HG02884 (cell line): Measurements from ENCODE around the gene DOCK4.

Source experiments
- ATAC-seq: cut with Tn5 transposase; IDR thresholded peaks from one replicate; pipeline ENCODE4 v1.9.1; 2021; ENCODE audit warnings: mild to moderate bottlenecking, moderate library complexity; ENCODE audit not compliant: unreplicated experiment

DOCK4 gene

DNA sequence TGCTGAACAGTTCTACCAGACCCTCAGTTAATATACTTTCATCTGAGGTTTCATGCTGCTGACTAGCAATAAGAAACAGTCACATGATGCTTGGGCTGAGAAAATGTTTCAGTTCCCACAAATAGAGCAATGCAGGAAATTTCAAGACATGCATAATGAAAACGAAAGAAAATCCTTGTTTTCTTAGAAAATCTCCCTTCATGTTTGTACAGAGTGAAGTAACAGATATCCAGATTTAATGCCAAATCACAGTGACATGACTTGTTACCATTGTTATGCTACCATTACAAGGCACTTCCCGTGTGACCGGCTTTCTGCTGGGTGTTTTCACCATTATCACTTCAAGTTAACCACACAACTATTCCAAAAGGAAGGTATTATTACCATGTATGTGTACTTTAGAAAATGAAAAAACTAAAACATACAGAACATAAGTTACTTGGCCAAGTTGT, 121.7 kb downstream of the DOCK4 start:
- ATAC-seq, result peak; percentile 54

DNA sequence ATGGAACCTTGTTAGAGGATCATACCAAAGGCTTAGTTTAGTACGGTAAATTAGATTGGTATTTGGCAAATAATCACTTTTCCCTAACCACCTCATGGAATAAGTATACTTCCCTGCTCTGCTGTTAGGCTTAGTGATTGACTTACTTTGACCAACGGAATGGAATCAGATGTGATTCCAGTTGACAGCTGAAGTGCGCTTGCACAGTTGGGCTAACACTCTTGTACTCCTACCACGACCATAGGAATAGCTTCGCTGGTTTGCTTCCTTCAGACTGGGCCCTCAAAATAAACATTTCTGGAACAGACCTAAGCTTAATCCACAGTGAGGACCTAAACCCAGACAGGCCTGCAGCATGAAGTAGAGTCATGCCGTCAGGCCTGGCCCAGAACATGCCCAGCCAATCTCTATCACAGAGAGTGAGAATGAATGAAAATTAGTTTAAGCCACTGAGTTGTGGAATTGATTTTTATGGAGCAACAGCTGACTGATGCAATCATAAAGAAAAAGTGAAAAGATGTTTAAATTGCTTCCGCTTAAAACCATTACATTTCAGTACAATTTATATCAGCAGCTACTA, 122.3 kb downstream of the DOCK4 start:
- ATAC-seq, result no peak

DNA sequence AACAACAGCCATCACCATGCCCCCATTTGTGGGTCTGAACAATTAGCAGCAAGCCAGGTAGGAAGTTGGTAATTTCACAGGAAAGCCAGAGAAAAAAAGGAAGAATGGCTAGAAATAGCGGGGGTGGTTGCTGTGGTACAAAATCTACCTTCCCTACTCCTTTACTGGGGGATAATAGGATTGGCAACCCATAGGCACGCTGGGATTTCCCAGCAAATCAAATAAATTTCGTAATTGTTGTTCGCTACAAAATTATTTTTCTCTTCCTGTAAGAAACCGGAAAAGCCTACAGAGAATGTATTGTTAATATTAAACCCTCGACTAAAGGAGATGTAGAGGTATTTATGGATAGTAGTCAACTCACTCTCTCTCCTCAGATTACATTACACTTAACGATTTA, 123.9 kb downstream of the DOCK4 start:
- no peak for ATAC-seq

DNA sequence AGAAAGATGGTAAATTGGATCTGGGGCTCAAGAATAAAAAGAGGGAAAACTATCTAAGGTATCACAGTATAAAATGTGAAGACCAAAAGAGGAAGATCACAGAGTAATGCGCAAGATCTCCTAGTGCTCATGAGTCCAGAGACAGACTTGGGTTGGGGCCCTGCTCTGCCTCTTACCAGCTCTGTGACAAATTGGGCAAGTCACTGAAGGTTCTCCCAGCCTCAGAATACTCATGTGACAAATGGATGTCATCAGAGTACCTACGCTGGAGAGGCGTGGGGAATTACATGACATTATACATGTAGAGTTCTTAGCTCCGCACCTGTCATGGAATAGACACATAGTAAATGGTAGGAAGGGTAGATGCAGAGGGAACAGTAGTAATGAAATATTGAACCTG, 124.4 kb downstream of the DOCK4 start:
- ATAC-seq, result no peak

DNA sequence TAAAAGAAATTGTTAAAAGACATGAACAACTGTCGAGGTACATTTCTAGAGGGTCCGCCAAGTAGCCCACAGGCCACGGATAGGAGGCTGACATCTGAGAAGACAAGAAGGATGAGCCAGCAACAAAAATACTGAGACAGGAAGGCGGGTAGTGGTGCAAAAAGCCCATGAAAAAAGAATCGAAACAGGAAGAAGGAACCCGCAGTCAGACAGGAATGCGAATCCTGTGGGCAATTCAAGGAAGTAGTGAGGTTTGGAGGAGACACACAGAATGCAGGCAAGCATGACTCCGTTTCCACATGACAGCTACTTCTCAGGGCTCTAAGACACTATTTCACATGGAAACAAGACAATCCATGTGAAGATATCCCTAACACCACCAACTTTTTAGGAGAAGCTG, 125.2 kb downstream of the DOCK4 start:
- ATAC-seq, result peak; percentile 39

DNA sequence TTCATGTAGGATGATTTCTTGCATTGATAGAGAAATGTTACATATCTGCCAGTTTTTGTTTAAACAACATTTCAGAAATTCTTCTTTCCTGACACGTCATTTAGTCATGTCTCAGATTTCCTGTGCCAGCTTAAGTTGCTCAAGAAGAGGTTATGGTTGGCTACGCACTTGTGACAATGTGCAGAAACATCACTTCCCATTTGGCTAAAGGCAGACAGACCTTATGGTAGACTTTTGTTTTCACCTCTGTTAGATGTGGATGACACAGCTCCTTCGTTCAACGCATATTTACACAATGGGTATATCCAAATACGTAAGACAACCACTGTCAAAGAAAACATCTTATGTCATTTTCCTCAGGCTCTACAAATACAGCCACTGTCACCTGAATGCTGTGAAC, 125.8 kb downstream of the DOCK4 start:
- ATAC-seq, result peak; percentile 84

DNA sequence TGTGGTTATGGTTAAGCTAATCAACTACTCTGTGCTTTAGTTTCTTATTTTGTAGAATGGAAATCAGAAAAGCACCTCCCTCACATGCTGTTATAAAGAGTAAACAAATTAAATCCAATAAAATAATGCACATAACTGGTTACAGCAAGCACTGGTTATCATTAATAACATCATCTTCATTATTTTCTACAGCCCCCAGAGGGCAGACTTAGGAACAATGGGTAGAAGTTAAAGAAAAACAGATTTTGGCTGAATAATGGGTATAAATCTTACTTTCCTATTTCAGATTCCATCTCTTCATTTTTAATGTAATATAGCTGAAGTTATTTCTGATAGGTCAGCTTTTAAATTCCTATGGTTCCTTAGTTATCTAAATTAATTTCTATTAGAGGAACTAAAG, 126.5 kb downstream of the DOCK4 start:
- no peak for ATAC-seq

DNA sequence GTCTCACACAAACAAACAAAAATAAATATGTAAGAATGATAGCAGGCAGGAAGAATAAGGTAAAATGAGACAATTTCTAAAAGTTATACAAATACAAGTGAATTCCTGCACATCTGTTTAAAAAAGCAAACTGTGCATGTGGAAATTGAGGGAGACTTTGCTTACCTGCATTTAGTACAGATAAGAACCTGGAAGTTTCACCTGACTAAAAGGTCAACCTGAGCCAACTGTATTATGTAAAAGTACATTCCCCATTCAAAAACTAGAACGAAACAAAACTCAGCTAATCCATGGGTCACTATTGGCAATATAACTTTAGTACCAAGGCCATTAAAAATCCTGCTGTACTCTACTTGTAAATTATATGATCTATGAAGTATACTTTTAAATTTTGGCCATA, 127.1 kb downstream of the DOCK4 start:
- ATAC-seq, result no peak

DNA sequence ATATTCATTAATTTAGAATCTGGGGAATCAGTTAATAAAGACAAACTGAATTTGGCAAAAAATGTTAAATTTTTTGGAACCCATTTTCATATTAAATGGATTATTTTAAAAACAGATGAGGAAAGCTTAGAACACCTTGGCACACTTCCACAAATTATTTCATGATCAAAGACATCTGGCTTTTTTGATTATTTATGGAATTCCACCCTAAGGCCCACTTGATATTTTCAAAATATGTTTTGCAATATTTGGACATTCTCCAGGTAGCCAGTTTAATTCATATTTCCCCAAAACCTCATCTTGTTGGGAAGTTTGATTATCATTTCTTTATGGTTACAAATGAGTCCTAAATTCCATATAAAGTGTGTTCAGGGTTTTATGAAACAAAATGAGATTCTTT, 129.9 kb downstream of the DOCK4 start:
- ATAC-seq, result no peak

DNA sequence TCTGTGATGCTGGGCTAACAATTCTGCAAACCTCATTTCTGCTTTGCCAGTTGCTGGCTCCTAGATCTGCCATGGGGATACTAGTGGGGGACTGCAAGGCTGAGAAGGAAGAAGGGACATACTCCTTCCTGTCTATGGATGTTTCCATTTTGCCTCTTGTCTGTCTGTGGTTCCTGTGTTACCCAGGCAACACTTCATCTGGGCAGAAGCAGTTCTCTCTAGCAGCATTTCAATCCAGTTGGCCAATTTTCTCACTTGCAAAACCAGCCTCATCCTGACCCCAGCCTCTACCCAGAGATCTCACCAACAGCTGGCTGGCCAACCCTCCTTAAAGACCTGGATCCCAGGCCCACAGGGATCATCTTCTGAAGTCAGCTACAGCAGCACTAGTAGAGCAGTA, 131.7 kb downstream of the DOCK4 start:
- no peak for ATAC-seq

DNA sequence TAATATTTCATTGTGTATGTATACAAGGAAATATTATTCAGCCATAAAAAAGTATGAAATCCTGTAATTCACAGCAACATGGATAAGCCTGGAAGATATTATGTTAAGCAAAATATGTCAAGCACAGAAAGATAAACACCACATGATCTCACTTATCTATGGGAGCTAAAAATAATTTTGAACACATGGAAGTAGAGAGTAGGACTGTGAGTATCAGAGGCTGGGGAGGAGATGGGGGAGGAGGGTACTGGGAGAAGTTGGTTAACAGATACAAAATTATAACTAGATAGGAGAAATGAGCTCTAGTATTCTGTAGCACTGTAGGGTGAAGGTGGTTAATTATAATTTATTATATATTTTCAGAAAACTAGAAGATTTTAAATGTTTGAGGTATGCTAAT, 132.7 kb downstream of the DOCK4 start:
- ATAC-seq, result no peak

DNA sequence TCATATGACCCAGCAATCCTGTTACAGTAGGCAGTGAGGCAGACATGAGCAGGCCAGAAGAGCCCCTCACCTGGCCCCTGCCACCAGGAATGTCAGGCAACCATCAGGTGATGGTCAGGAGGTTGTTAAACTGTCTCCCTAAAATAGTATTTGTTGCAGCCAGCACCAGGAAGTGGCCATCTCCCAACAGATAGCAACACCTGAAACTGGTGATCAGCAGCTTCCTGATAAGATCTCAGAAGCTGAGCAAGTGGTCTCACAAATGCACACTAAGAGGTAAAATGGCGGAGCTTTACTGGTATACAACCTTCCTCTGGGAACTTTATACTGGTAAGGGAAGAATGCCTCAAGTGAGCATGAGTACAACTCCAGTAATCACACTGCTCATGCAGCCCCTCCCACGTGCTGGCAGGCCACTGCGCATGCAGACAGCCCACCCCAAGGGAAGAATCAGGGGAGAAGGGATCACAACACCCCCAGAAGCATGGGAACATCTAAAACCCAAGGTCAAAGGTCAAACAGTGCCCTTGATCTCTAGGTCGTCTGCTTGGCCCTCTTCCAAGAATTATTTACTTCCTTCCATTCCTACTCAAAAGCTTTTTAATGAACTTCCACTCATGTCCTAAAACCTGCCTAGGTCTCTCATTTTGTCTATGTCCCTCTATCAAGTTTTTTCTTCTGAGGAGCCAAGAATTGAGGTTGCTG, 133.5 kb downstream of the DOCK4 start:
- no peak for ATAC-seq

DNA sequence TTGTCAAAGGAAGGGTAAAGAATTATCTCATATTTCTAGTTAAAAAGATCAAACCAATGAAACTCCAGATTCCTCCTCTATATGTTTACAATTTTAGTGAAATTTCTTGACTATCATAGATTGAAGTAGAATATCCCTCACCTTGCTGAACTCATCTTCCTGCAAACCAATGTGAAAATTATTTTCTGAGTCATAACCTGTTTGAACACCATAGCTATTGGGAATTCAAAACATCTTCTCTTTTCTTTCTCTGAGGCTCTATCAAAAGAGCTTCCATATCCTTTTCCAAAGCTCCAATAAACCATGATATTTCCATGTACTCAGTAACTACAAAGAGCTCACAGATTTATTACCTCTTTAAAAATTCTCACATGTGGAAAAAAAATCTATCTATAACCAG, 134.3 kb downstream of the DOCK4 start:
- ATAC-seq, result no peak

DNA sequence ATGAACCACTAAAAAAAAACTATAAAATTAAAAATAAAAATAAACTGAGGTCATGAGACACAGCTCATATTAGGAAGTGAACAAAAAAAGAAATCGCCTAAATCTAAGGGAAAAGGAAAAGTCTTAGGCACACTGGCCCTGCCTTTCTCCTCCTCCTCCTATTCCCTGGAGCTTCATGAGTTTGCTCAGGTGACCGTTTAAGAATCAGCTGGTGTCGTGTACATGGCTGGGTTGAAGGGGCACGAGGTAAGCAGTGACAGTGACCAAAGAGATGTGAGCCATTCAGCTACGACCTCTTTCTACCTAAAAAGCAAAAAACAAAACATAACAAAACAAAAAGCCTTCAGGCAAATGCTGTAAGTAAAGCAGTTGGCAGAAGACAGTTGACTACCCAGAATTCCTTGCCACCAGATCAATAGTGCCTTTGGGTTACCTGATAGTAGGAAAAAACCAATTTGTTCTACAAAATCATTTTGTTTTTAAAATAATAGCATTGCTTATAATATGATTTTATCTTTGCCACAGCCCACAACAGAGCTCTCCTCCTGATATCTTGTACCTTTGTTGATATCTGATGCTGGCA, 135.4 kb downstream of the DOCK4 start:
- no peak for ATAC-seq

DNA sequence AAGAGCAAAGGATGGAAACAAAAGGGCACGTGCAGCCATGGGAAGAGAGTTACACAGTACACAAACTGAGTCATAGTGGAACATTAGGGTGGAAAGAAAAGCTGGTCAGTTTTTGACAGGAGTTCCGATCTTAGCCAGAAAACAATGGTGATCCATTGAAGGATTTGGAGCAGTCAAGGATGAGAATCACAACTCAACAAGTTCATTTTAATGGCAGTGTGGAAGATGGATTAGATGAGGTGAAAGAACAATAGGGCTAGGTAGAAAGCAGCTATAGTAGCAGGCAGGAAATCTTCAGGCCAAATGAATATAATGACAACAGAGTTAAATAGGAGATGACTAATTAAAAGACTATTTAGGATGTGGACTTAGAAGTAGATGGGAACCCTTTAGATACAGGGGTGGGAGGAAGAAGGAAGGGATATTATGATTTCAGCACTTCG, 136.3 kb downstream of the DOCK4 start:
- ATAC-seq, result no peak

DNA sequence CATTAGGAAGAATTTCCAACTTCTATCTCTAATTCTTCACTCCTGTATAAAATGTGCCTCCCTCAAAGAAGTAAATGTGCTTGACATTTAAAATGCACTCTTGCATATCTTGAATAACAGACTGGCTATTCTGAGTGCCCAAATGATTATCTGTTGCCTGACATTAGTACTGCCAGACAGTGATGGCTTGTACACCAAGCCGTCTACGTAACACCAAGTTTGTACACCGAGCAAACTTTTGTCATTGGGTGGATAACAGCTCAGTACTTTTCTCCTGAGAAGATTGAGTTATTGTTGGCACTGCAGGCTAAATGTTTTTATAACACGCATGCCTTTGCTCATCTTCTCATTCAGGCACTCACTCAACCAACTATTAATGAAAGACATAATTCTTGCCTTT, 137.2 kb downstream of the DOCK4 start:
- no peak for ATAC-seq

DNA sequence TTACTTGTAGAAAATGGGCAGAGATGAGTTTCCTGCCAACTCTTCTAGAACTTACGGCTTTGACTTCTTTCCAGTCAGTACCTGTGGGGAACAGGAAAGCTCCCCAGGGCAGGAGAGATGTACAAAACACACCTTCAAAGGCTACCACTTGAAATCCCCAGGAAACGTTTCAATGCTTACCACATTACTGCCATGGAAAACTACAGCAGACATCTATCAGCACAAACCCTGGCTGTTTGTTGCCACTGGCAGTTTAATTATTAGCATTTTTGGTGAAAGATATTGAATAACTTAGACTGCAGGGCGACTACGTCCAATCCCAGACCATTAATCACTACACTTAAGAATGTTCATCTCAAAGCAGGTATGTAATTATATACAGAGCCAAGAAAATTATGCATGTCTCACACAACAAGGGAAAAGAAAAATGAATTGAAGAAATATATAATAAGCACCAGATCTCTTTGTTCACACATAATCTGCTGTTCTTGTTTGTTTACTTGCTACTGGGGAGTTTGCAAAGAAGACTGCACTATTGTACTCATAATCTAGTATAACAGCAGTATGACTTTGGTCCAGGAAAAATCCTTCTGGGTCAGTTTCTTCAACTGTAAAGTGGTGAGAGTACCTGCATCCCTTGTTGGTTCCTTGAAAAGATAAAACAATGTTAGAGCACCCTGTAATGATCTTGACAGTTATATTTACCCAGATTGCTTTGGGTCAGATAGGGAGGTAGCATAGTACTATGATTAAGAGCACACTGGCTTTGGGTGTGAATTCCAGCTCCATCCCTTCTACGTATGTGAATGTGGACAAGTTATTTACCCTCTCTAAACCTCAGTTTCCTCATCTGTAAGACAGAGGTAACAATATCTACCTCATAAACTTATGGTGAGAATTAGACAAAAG, 138.3 kb downstream of the DOCK4 start:
- ATAC-seq, result no peak

DNA sequence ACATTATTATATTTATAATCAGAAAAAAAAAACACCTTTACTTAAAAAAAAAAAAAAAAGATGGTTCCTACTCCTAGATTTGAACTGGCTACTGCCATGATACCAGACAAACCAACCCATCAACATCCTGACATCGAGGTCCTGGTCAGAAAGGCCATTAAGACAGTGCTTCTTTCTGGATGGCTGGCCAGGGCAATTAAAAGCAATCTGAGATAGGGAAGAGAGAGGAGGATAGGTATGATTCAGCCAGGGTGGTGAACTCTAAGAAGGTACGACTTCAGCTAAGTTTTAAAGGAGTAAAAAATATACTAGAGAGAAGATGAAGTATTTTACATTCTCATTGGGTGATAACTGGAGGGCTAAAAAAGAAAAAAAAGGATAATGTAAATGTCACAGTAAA, 139.0 kb downstream of the DOCK4 start:
- no peak for ATAC-seq

DNA sequence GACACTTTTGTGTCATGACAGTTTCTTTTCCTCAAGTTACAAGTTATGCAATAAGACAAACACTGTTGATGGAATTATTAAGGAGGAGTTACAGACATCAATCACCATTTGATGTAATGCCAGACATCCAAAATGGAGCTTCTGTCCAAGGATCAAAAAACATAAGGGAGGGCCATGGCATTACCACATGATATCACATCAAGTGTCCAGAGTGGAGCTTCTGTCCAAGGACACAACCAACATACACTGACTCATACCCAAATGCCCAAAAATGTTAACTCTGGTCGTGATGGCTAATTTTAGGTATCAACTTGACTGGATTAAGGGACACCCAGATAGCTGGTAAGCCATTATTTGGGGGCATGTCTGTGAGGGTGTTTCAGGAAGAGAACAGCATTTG, 140.4 kb downstream of the DOCK4 start:
- ATAC-seq, result no peak

DNA sequence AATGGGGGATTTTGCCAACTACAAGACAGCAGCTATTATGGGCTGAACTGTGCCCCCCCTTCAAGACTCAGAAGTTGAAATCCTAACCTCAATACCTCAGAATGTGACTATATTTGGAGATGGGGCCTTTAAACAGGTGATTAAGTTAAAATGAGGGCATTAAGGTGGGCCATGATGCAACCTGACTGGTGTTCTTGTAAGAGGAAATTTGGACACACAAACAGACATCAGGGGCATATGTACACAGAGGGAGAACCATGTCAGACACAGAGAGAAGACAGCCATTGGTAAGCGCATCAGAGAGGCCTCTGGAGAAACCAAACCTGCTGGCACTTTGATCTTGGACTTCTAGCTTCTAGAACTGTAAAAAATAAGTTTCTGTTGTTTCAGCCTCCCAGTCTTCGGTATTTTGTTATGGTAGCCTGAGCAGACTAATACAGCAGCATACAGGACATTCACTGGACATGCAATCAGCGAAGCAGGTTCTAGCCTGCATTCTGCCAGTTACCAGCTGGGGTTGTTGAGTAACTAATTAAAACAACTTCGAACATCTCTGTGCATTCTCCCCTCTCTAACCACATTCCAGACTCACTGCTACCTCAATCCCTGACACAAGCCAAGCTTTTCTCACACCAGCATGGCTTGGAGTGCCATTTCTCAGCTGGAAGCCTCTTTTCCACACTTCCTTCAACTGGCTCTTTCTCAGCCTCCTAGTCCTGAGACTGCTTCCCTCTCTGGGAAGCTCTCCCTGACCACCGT, 141.4 kb downstream of the DOCK4 start:
- ATAC-seq, result no peak

DNA sequence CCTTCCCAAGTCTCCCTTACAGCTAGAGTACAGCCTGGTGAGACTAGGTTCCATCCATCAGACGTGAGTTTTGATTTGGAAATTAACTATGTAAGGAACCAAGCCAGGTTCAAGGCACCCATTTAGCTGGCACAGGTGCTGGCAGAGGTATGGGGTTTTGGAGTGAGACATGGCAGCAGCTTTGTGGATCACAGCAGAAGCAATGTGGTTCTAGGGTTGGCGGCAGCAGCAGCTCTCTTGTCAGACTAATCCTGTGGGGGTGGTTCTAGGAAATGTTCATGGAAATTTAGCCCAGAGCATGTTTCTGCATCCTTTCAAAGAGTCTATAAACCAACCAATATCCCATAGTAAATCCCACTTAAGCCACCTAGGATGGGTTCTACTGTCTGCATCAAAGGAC, 142.2 kb downstream of the DOCK4 start:
- no peak for ATAC-seq
